Measurements from ENCODE around the gene KCNMA1. TPM values are rescaled to one million over a fixed set of nuclear protein-coding genes. Genes with fewer than 3 reads are reported as not detected.

Gene KCNMA1
- total and polyA plus RNA-seq, 9 of the 15 experiments (the other 6 are each of a cell fraction or from before 2014, with no cell fraction given): 0.01 to 0.95 (median 0.15) TPM; not detected in 4

DNA sequence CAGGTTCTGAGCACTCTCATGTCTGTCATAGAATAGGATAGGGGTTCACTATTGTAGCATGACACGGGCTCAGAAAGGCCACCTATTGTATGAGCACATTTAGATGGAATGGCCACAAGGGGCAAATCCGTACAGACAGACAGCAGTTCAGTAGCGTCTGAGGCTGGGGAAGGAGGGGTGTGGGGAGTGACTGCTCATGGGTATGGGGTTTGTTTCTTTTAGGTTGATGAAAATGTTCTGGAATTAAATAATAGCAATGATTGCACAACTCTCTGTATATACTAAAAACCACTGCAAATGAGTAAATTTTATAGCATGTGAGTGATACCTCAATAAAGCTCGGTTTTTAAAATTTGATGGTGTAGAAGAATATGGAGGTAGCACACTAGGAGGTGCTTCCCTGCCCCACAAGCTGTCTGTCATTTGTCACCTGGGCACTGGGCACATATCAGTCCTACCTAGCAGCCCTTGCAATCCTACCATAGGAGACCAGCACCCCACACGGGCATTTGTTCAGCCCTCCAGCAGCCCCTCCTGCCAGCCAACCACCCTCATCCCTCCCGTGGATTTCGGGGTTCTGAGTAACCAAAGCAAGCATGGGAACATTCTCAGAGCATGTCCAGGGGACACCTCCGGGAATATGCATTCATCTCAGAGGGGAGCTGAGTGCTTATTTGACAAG is 35.2 kb downstream of the KCNMA1 start:
- Histone ChIP-seq H3K79me2 (ENCODE audit: control insufficient read depth, insufficient read depth, low read length) (no peaks in the 10 kb centered on the region), H4K20me1 (replicated peaks; ENCODE audit: control insufficient read depth, insufficient read depth, low read length) (peaks cover 3% of the 10 kb centered on the region; the same call in 1 of the 2 replicates), H3K4me1 (replicated peaks in 1 of 2; ENCODE audit: control insufficient read depth in 2 of 2, insufficient read depth in 2 of 2, low read length in 2 of 2) (no peaks in the 10 kb centered on the region), H3K9ac (ENCODE audit: insufficient read depth in 1 of 2, low read depth in 2 of 2, low read length in 2 of 2) (no peak overlapping the region), H2AFZ (ENCODE audit: low read depth, low read length) (no peak overlapping the region), H3K36me3 (ENCODE audit: control insufficient read depth, insufficient read depth, low read length) (no peaks in the 10 kb centered on the region), H3K9me3 (replicated peaks; ENCODE audit: control insufficient read depth, insufficient read depth, low read depth, low read length) (no peaks in the 10 kb centered on the region), H3K9me1 (ENCODE audit: control insufficient read depth, insufficient read depth, low read length) (no peaks in the 10 kb centered on the region), H3K27ac (ENCODE audit: extremely low read depth, low read depth, low read length) (no peak overlapping the region), H3K4me3 (no peak overlapping the region), H3K4me2 (ENCODE audit: insufficient read depth, low read length) (no peak overlapping the region), H3K27me3 (ENCODE audit: control insufficient read depth in 2 of 2, insufficient read depth in 2 of 2, low read length in 2 of 2) (peaks cover 13 to 67% of the 10 kb centered on the region in 2 experiments; a peak in 4 of 5 replicates)
- no peak for FAIRE-seq
- intact Hi-C loops (cut with micrococcal nuclease) (no loop called here), in situ Hi-C loops (cut with MboI) (no loop called here)
- ATAC-seq: peak; percentile 79
- WGBS (ENCODE audit: insufficient coverage, low coverage, missing lambda C conversion rate): 2% methylated on average over 8 of the region's 8 CpGs
- ChIA-PET POLR2A (interaction anchor here (1.9 kb wide), 1 partner anchor 11 kb away, joined by 7 read pairs; no protein-coding TSS in a partner anchor), CTCF (ENCODE audit: low intra/inter-chr PET ratio) (interaction anchor here (0.6 kb wide), 1 partner anchor 128 kb away, joined by 3 read pairs; no protein-coding TSS in a partner anchor)
- peak in 3 of 4 experiments; percentile 16 to 26 (median 26) for DNase-seq (ENCODE audit: extremely low read depth in 1 of 4, low spot score in 3 of 4)
- no TSS peak for BruUV-seq (replicated peaks)
- TF ChIP-seq PCBP1 (IDR thresholded peaks at IDR 0.05; ENCODE audit: low read depth, low read length, poor library complexity, severe bottlenecking) (no peak), EP400 (IDR thresholded peaks at IDR 0.05) (no peak), CEBPG (CRISPR knock-in tag; IDR thresholded peaks at IDR 0.05) (no peak), CEBPG (tag; conservative IDR thresholded peaks at IDR 0.05 in 1 of 2, IDR thresholded peaks at IDR 0.05 in 1 of 2) (peak in 1 of 2 experiments; percentile 47; a peak in 1 of 4 replicates), XRCC5 (IDR thresholded peaks at IDR 0.05; ENCODE audit: low read depth, low read length) (no peak), GTF3C2 (IDR thresholded peaks at IDR 0.05; ENCODE audit: borderline replicate concordance, extremely low read depth, insufficient read length) (no peak), ZFX (CRISPR knock-in tag; IDR thresholded peaks at IDR 0.05) (no peak), NFE2L1 (tag; IDR thresholded peaks at IDR 0.05; ENCODE audit: borderline replicate concordance, low read depth) (no peak), CEBPB (tag; IDR thresholded peaks at IDR 0.05) (peak; percentile 64), ZNF57 (CRISPR knock-in tag; IDR thresholded peaks at IDR 0.05) (no peak)
- TF ChIP-seq, protein P1, sequence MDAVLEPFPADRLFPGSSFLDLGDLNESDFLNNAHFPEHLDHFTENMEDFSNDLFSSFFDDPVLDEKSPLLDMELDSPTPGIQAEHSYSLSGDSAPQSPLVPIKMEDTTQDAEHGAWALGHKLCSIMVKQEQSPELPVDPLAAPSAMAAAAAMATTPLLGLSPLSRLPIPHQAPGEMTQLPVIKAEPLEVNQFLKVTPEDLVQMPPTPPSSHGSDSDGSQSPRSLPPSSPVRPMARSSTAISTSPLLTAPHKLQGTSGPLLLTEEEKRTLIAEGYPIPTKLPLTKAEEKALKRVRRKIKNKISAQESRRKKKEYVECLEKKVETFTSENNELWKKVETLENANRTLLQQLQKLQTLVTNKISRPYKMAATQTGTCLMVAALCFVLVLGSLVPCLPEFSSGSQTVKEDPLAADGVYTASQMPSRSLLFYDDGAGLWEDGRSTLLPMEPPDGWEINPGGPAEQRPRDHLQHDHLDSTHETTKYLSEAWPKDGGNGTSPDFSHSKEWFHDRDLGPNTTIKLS (IDR thresholded peaks at IDR 0.05; ENCODE audit: borderline replicate concordance, low read depth): no peak
- TF ChIP-seq, protein P2, sequence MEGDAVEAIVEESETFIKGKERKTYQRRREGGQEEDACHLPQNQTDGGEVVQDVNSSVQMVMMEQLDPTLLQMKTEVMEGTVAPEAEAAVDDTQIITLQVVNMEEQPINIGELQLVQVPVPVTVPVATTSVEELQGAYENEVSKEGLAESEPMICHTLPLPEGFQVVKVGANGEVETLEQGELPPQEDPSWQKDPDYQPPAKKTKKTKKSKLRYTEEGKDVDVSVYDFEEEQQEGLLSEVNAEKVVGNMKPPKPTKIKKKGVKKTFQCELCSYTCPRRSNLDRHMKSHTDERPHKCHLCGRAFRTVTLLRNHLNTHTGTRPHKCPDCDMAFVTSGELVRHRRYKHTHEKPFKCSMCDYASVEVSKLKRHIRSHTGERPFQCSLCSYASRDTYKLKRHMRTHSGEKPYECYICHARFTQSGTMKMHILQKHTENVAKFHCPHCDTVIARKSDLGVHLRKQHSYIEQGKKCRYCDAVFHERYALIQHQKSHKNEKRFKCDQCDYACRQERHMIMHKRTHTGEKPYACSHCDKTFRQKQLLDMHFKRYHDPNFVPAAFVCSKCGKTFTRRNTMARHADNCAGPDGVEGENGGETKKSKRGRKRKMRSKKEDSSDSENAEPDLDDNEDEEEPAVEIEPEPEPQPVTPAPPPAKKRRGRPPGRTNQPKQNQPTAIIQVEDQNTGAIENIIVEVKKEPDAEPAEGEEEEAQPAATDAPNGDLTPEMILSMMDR (IDR thresholded peaks at IDR 0.05 in 2 of 3, conservative IDR thresholded peaks at IDR 0.05 in 1 of 3; ENCODE audit: insufficient read depth in 2 of 3, low read depth in 1 of 3, low read length in 3 of 3): peak; percentile 4 to 30 (median 27); a peak in 1 of 6 replicates
- TF ChIP-seq, protein P3, sequence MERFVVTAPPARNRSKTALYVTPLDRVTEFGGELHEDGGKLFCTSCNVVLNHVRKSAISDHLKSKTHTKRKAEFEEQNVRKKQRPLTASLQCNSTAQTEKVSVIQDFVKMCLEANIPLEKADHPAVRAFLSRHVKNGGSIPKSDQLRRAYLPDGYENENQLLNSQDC (CRISPR knock-in tag; IDR thresholded peaks at IDR 0.05): no peak
